TTC549 (cell line): Measurements from ENCODE around the gene TTC34.
"Not testable (repeated sequence)": the region's sequence is repeated elsewhere in the genome, so short reads cannot be mapped to it uniquely, and the experiment has no call there.

ENCODE experiments used
- FAIRE-seq: peaks from 2 replicates; lab custom pipeline; 2012; peaks lifted over from hg19 to GRCh38; lab: Jason Lieb, UNC

Gene TTC34

GRCh38 chr1:2657124-2657523 lies 144.4 kb downstream of the TTC34 start:
- FAIRE-seq = not testable (repeated sequence)

- FAIRE-seq = not testable (repeated sequence)
Observed at GRCh38 chr1:2655598-2656434, 145.7 kb downstream of the TTC34 start.

- not testable (repeated sequence) for FAIRE-seq
Observed at GRCh38 chr1:2654443-2654948, 147.0 kb downstream of the TTC34 start.

- not testable (repeated sequence) for FAIRE-seq
Observed at GRCh38 chr1:2653741-2654442, 147.6 kb downstream of the TTC34 start.

- not testable (repeated sequence) for FAIRE-seq
Observed at GRCh38 chr1:2652926-2653571, 148.4 kb downstream of the TTC34 start.

GRCh38 chr1:2652152-2652925 lies 149.2 kb downstream of the TTC34 start:
- not testable (repeated sequence) for FAIRE-seq

GRCh38 chr1:2650967-2651645 lies 150.4 kb downstream of the TTC34 start:
- no peak for FAIRE-seq

- no peak for FAIRE-seq
Observed at GRCh38 chr1:2646837-2647236, 154.7 kb downstream of the TTC34 start.

- FAIRE-seq = no peak
Observed at GRCh38 chr1:2645776-2646175, 155.7 kb downstream of the TTC34 start.

GRCh38 chr1:2645143-2645542 lies 156.3 kb downstream of the TTC34 start:
- FAIRE-seq = no peak

- no peak for FAIRE-seq
Observed at GRCh38 chr1:2644591-2645101, 156.8 kb downstream of the TTC34 start.

GRCh38 chr1:2644171-2644570 lies 157.3 kb downstream of the TTC34 start:
- FAIRE-seq = no peak

GRCh38 chr1:2643414-2644077 lies 157.9 kb downstream of the TTC34 start:
- no peak for FAIRE-seq

- FAIRE-seq = no peak
Observed at GRCh38 chr1:2642560-2643413, 158.7 kb downstream of the TTC34 start.

GRCh38 chr1:2642131-2642559 lies 159.3 kb downstream of the TTC34 start:
- FAIRE-seq = no peak

- FAIRE-seq = no peak
Observed at GRCh38 chr1:2641381-2642130, 159.9 kb downstream of the TTC34 start.

- FAIRE-seq = no peak
Observed at GRCh38 chr1:2640626-2641025, 160.9 kb downstream of the TTC34 start.

- FAIRE-seq = no peak
Observed at GRCh38 chr1:2639607-2640521, 161.6 kb downstream of the TTC34 start.
